SK-N-SH (cell line): ENCODE data around the gene MLLT11. TPM values are rescaled to one million over a fixed set of nuclear protein-coding genes. Genes with fewer than 3 reads are reported as not detected.

ENCODE experiments used
- CTCF ChIA-PET: fragments of 300-600, 350-600 bp; formaldehyde crosslinking; extraction: SDS; loops from one replicate; lab custom pipeline; 2021; lab: Yijun Ruan, JAX
- POLR2A ChIA-PET: fragments of 350-600 bp; sonication (Branson Sonifier 250); formaldehyde crosslinking; extraction: SDS; loops from one replicate; lab custom pipeline; 2020; ENCODE audit warnings: antibody characterized with exemption, inconsistent platforms; lab: Yijun Ruan, JAX
- DNase-seq: peaks from one replicate; pipeline ENCODE4 v3.0.0; 2012
- H2AFZ ChIP-seq: fragments of 200-600 bp; sonication (generic); 2 replicates; pipeline ENCODE4 v1.8.1; 2016; ENCODE audit warnings: antibody characterized with exemption, mild to moderate bottlenecking, low read depth
- H3F3A ChIP-seq: fragments of 200-600 bp; sonication (generic); replicated peaks from 2 replicates; pipeline ENCODE3; 2016; ENCODE audit warnings: antibody characterized with exemption, mild to moderate bottlenecking; ENCODE audit not compliant: insufficient read depth
- H3K27ac ChIP-seq, 2 experiments: fragments of 200-500 bp in 1 of 2; fragments of 200-600 bp in 1 of 2; sonication (Bioruptor generic) in 1 of 2; sonication (generic), shearing (Covaris generic) in 1 of 2; 2 replicates each; pipeline versions ENCODE4 v1.5.1 to v1.6.1; 2014 to 2016; ENCODE audit warnings: low read depth in 2 of 2, inconsistent platforms in 1 of 2, low read length in 1 of 2, mild to moderate bottlenecking in 1 of 2, mixed read lengths in 1 of 2
- H3K27me3 ChIP-seq: fragments of 200-600 bp; sonication (generic), shearing (Covaris generic); 2 replicates; pipeline ENCODE4 v1.6.1; 2016; ENCODE audit warnings: mixed run types; ENCODE audit not compliant: insufficient read depth
- H3K36me3 ChIP-seq, 2 experiments: fragments of 200-500 bp in 1 of 2; fragments of 200-600 bp in 1 of 2; sonication (Bioruptor generic) in 1 of 2; sonication (generic) in 1 of 2; replicated peaks in 1 of 2; 2 replicates each; pipeline versions ENCODE3 to v1.5.1; 2014 to 2016; ENCODE audit warnings: low read length in 1 of 2, mild to moderate bottlenecking in 1 of 2; ENCODE audit not compliant: insufficient read depth in 2 of 2, control insufficient read depth in 1 of 2
- H3K4me1 ChIP-seq, 2 experiments: fragments of 200-500 bp in 1 of 2; fragments of 200-600 bp in 1 of 2; sonication (Bioruptor generic) in 1 of 2; sonication (generic), shearing (Covaris generic) in 1 of 2; 2 replicates each; pipeline versions ENCODE4 v1.5.1 to v1.6.1; 2014 to 2016; ENCODE audit warnings: low read depth in 1 of 2, low read length in 1 of 2, mixed run types in 1 of 2; ENCODE audit not compliant: insufficient read depth in 2 of 2, control insufficient read depth in 1 of 2
- H3K4me2 ChIP-seq: fragments of 200-600 bp; sonication (generic), shearing (Covaris generic); 2 replicates; pipeline ENCODE4 v1.6.1; 2017; ENCODE audit warnings: mixed run types
- H3K4me3 ChIP-seq, 2 experiments: fragments of 200-500 bp in 1 of 2; fragments of 200-600 bp in 1 of 2; sonication (Bioruptor generic) in 1 of 2; sonication (generic), shearing (Covaris generic) in 1 of 2; 2 replicates each; pipeline versions ENCODE4 v1.5.1 to v1.8.1; 2014 to 2016; ENCODE audit warnings: low read depth in 2 of 2, inconsistent platforms in 1 of 2, low read length in 1 of 2, mild to moderate bottlenecking in 1 of 2, mixed read lengths in 1 of 2, moderate library complexity in 1 of 2
- H3K79me2 ChIP-seq: fragments of 200-600 bp; sonication (generic); 2 replicates; pipeline ENCODE4 v1.8.1; 2017; ENCODE audit warnings: mild to moderate bottlenecking; ENCODE audit not compliant: insufficient read depth
- H3K9ac ChIP-seq: fragments of 200-600 bp; sonication (generic); 2 replicates; pipeline ENCODE4 v1.6.1; 2017; ENCODE audit warnings: mixed run types
- H3K9me2 ChIP-seq: fragments of 200-600 bp; sonication (generic); 2 replicates; pipeline ENCODE4 v1.6.1; 2017; ENCODE audit warnings: mixed run types
- H3K9me3 ChIP-seq: fragments of 200-600 bp; sonication (generic); 2 replicates; pipeline ENCODE4 v1.6.1; 2017; ENCODE audit warnings: mixed run types, mild to moderate bottlenecking, moderate library complexity
- H4K20me1 ChIP-seq: fragments of 200-600 bp; sonication (generic); 2 replicates; pipeline ENCODE4 v1.6.1; 2017; ENCODE audit warnings: mild to moderate bottlenecking, mixed run types; ENCODE audit not compliant: insufficient read depth
- CHD2 ChIP-seq: fragments of 150-350 bp; IDR thresholded peaks from 2 replicates; pipeline ENCODE4 v1.6.1; 2018; ENCODE audit warnings: low read length; ENCODE audit not compliant: partially characterized antibody
- CTCF ChIP-seq: fragments of 200-600 bp; sonication (generic); IDR thresholded peaks from 2 replicates; pipeline ENCODE4 v1.6.1; 2017; ENCODE audit warnings: antibody characterized with exemption, mild to moderate bottlenecking, moderate library complexity
- ELF1 ChIP-seq: IDR thresholded peaks from 2 replicates; pipeline ENCODE4 v1.4.0; 2012
- EP300 ChIP-seq, 2 experiments: IDR thresholded peaks; 2 replicates each; pipeline versions ENCODE4 v1.4.0 to v1.6.1; 2012; ENCODE audit warnings: borderline replicate concordance in 1 of 2, low read depth in 1 of 2, low read length in 1 of 2
- GABPA ChIP-seq: IDR thresholded peaks from 2 replicates; pipeline ENCODE4 v1.4.0; 2012; ENCODE audit warnings: low read depth, mild to moderate bottlenecking
- JUND ChIP-seq: IDR thresholded peaks from 2 replicates; pipeline ENCODE4 v1.4.0; 2012
- NFIC ChIP-seq: IDR thresholded peaks from 2 replicates; pipeline ENCODE4 v1.4.0; 2012; ENCODE audit warnings: borderline replicate concordance
- NRF1 ChIP-seq: IDR thresholded peaks from 2 replicates; pipeline ENCODE4 v1.6.1; 2012; ENCODE audit warnings: low read depth, mild to moderate bottlenecking, low read length
- POLR2AphosphoS5 ChIP-seq: IDR thresholded peaks from 2 replicates; pipeline ENCODE4 v1.6.1; 2012; ENCODE audit warnings: low read depth, low read length
- RAD21 ChIP-seq: IDR thresholded peaks from 2 replicates; pipeline ENCODE4 v1.6.1; 2012; ENCODE audit warnings: mild to moderate bottlenecking, low read length
- RCOR1 ChIP-seq: fragments of 150-350 bp; IDR thresholded peaks from 2 replicates; pipeline ENCODE4 v1.6.1; 2017; ENCODE audit warnings: antibody characterized with exemption, low read length
- REST ChIP-seq: IDR thresholded peaks from 2 replicates; pipeline ENCODE4 v1.6.1; 2012; ENCODE audit warnings: mild to moderate bottlenecking, low read depth, low read length, moderate library complexity
- RFX5 ChIP-seq: IDR thresholded peaks from 2 replicates; pipeline ENCODE4 v1.6.1; 2012; ENCODE audit warnings: mild to moderate bottlenecking, improper control_type of control experiment, low read length
- RXRA ChIP-seq: IDR thresholded peaks from 2 replicates; pipeline ENCODE4 v1.4.0; 2012; ENCODE audit warnings: low read depth, mild to moderate bottlenecking, borderline replicate concordance
- SMC3 ChIP-seq: IDR thresholded peaks from 2 replicates; pipeline ENCODE4 v1.6.1; 2012; ENCODE audit warnings: low read depth, low read length, improper control_type of control experiment
- TAF1 ChIP-seq: IDR thresholded peaks from 2 replicates; pipeline ENCODE4 v1.6.1; 2012; ENCODE audit warnings: low read depth, mild to moderate bottlenecking, low read length, moderate library complexity, borderline replicate concordance
- USF1 ChIP-seq: IDR thresholded peaks from 2 replicates; pipeline ENCODE4 v1.4.0; 2012; ENCODE audit warnings: low read depth, borderline replicate concordance
- YY1 ChIP-seq: IDR thresholded peaks from 2 replicates; pipeline ENCODE4 v1.4.0; 2012; ENCODE audit warnings: low read depth, mild to moderate bottlenecking
- polyA plus RNA-seq, 3 experiments: library from polyadenylated mRNA; depleted of rRNA; stranded (reverse); fragments of >200 nt; gene quantifications; 2 replicates each; pipeline ENCODE4 v1.2.3, GENCODE V29; 2012
- TF ChIP-seq, protein P1 (sequence below): fragments of 150-350 bp; IDR thresholded peaks from 2 replicates; pipeline ENCODE4 v1.6.1; 2017; ENCODE audit warnings: antibody characterized with exemption, low read length, low read depth, borderline replicate concordance
- TF ChIP-seq, protein P2 (sequence below): IDR thresholded peaks from 2 replicates; pipeline ENCODE4 v1.4.0; 2012; ENCODE audit warnings: low read depth, borderline replicate concordance

Gene MLLT11
- polyA plus RNA-seq, 1 of the 3 experiments (the other 2 are of a cell fraction): 26.7 TPM

GRCh38 chr1:151062741-151063371 is 2.7 kb downstream of the MLLT11 start (continued):
- TF ChIP-seq REST (no peak), ELF1 (no peak), USF1 (no peak), RAD21 (no peak), RXRA (no peak), POLR2AphosphoS5 (peak; percentile 28; the same call in 1 of the 2 replicates), NRF1 (no peak), GABPA (no peak), RFX5 (no peak), YY1 (no peak)
- TF ChIP-seq, protein P1, sequence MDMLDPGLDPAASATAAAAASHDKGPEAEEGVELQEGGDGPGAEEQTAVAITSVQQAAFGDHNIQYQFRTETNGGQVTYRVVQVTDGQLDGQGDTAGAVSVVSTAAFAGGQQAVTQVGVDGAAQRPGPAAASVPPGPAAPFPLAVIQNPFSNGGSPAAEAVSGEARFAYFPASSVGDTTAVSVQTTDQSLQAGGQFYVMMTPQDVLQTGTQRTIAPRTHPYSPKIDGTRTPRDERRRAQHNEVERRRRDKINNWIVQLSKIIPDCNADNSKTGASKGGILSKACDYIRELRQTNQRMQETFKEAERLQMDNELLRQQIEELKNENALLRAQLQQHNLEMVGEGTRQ: no peak
- TF ChIP-seq, all 33 proteins: peak for 7

DNA sequence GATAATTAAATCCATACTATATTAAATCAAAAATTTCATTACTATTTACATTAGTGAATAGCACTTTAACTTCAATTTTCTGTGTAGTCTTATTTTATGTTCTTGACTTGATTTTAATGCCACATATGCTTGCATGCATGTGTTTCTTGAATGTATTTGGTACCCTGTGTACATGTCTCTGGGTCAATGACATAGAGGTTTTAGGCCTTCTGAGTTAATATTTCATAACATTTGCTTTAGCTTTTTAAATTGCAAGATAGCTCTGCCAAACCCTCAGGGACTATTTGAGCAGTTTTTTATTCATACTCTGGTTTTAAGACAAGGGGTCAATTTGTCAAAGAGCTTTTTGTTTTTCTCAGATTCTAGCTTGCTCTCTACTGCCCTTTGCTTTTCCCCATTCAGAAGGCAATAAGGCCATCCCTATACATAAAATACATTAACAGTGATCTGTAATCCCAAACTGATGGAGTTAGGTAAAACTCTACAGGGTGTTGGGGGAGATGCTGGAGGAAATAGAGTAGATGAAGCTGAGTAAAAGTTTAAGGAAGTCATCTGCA is 5.0 kb downstream of the MLLT11 start:
- no peak overlapping the region for H2AFZ ChIP-seq
- peaks cover 43% of the 10 kb centered on the region for H3F3A ChIP-seq
- H3K36me3 ChIP-seq: peaks cover 21 to 45% of the 10 kb centered on the region in 2 experiments
- H3K4me3 ChIP-seq: no peak overlapping the region; a peak in 1 of 4 replicates
- H3K9me2 ChIP-seq: no peaks in the 10 kb centered on the region
- H3K79me2 ChIP-seq: peaks cover 93% of the 10 kb centered on the region
- H3K27ac ChIP-seq: peak overlapping the region in 1 of 2 experiments; percentile 25; a peak in 1 of 4 replicates
- H3K4me2 ChIP-seq: peak overlapping the region; percentile 47
- H3K4me1 ChIP-seq: peaks cover 11 to 13% of the 10 kb centered on the region in 2 experiments
- no peaks in the 10 kb centered on the region for H3K27me3 ChIP-seq
- H3K9me3 ChIP-seq: no peaks in the 10 kb centered on the region
- DNase-seq: no peak
- H3K9ac ChIP-seq: no peak overlapping the region
- peaks cover 32% of the 10 kb centered on the region for H4K20me1 ChIP-seq
- CTCF ChIA-PET: interaction anchor here (0.6 to 1.9 kb wide), 8 partner anchors 9 to 185 kb away, joined by 3 to 6 read pairs (median 4); partner anchors contain the start of gene MINDY1
- POLR2A ChIA-PET: interaction anchor here (1.0 kb wide), 1 partner anchor 125 kb away, joined by 3 read pairs; the partner anchor contains the start of gene VPS72
- TF ChIP-seq YY1 (no peak), CHD2 (no peak), TAF1 (no peak), RCOR1 (no peak), EP300 (IDR thresholded peaks at IDR 0.05; ENCODE audit: borderline replicate concordance in 1 of 2, low read depth in 1 of 2, low read length in 1 of 2) (no peak), POLR2AphosphoS5 (no peak), RAD21 (no peak), ELF1 (no peak), RXRA (no peak), SMC3 (no peak), NRF1 (no peak), NFIC (no peak), JUND (no peak), CTCF (no peak)
- TF ChIP-seq, protein P2, sequence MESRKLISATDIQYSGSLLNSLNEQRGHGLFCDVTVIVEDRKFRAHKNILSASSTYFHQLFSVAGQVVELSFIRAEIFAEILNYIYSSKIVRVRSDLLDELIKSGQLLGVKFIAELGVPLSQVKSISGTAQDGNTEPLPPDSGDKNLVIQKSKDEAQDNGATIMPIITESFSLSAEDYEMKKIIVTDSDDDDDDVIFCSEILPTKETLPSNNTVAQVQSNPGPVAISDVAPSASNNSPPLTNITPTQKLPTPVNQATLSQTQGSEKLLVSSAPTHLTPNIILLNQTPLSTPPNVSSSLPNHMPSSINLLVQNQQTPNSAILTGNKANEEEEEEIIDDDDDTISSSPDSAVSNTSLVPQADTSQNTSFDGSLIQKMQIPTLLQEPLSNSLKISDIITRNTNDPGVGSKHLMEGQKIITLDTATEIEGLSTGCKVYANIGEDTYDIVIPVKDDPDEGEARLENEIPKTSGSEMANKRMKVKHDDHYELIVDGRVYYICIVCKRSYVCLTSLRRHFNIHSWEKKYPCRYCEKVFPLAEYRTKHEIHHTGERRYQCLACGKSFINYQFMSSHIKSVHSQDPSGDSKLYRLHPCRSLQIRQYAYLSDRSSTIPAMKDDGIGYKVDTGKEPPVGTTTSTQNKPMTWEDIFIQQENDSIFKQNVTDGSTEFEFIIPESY: no peak
- TF ChIP-seq, protein P1: no peak
